Measurements from ENCODE around the gene LCN9.
"Not testable (repeated sequence)": the region's sequence is repeated elsewhere in the genome, so short reads cannot be mapped to it uniquely, and the experiment has no call there.

LCN9 gene

GRCh38 chr9:135620558-135620957 is 42.6 kb upstream of the LCN9 start:
- Histone ChIP-seq H3K4ac (ENCODE audit: low read depth, low read length) (no peak overlapping the region), H4K8ac (ENCODE audit: low read depth, low read length) (no peak overlapping the region), H3K36me3 (ENCODE audit: control insufficient read depth, insufficient read depth, low read length) (no peaks in the 10 kb centered on the region), H3K27ac (ENCODE audit: low read depth, low read length) (no peak overlapping the region), H3K27me3 (ENCODE audit: insufficient read depth, low read length, poor library complexity) (no peaks in the 10 kb centered on the region), H3K56ac (ENCODE audit: low read length) (no peak overlapping the region), H3K4me2 (ENCODE audit: low read length) (no peak overlapping the region), H3K4me1 (ENCODE audit: control insufficient read depth, low read depth, low read length) (no peaks in the 10 kb centered on the region), H3K4me3 (ENCODE audit: low read length) (no peak overlapping the region), H2AK5ac (ENCODE audit: low read length) (no peak overlapping the region), H3K79me2 (ENCODE audit: control insufficient read depth, insufficient read depth, low read length) (no peaks in the 10 kb centered on the region), H2BK15ac (replicated peaks; ENCODE audit: low read depth) (no peak overlapping the region), H2BK120ac (ENCODE audit: low read depth, low read length) (no peak overlapping the region), H3K18ac (ENCODE audit: low read length) (no peak overlapping the region), H3K23ac (ENCODE audit: low read length) (no peak overlapping the region), H3K79me1 (ENCODE audit: low read length) (no peaks in the 10 kb centered on the region), H3K9ac (ENCODE audit: low read length) (no peak overlapping the region), H2BK5ac (ENCODE audit: low read length) (no peak overlapping the region), H4K5ac (ENCODE audit: low read length) (no peak overlapping the region)
- no peak for DNase-seq
- WGBS (ENCODE audit: extremely low coverage, insufficient coverage, low lambda C conversion rate) = no CpG with 5 or more reads among the region's 7 CpGs

GRCh38 chr9:135622415-135623020 is 40.6 kb upstream of the LCN9 start:
- H2BK5ac ChIP-seq (ENCODE audit: low read length) = no peak overlapping the region
- no peaks in the 10 kb centered on the region for H3K4me1 ChIP-seq (ENCODE audit: control insufficient read depth, low read depth, low read length)
- no CpG with 5 or more reads among the region's 11 CpGs for WGBS (ENCODE audit: extremely low coverage, insufficient coverage, low lambda C conversion rate)

GRCh38 chr9:135624282-135624681 is 38.8 kb upstream of the LCN9 start:
- no peak overlapping the region for H3K18ac ChIP-seq (ENCODE audit: low read length)
- no peak overlapping the region for H3K4me3 ChIP-seq (ENCODE audit: low read length)
- H3K79me2 ChIP-seq (ENCODE audit: control insufficient read depth, insufficient read depth, low read length) = no peaks in the 10 kb centered on the region
- H3K79me1 ChIP-seq (ENCODE audit: low read length) = no peaks in the 10 kb centered on the region
- no peak overlapping the region for H2BK120ac ChIP-seq (ENCODE audit: low read depth, low read length)
- H3K4me1 ChIP-seq (ENCODE audit: control insufficient read depth, low read depth, low read length) = no peaks in the 10 kb centered on the region
- no peak for DNase-seq
- no peak overlapping the region for H4K8ac ChIP-seq (ENCODE audit: low read depth, low read length)
- H3K23ac ChIP-seq (ENCODE audit: low read length) = no peak overlapping the region
- no peak overlapping the region for H3K56ac ChIP-seq (ENCODE audit: low read length)
- H2BK5ac ChIP-seq (ENCODE audit: low read length) = no peak overlapping the region
- no peak overlapping the region for H3K4me2 ChIP-seq (ENCODE audit: low read length)
- no peaks in the 10 kb centered on the region for H3K27me3 ChIP-seq (ENCODE audit: insufficient read depth, low read length, poor library complexity)
- no peak overlapping the region for H4K5ac ChIP-seq (ENCODE audit: low read length)
- H2BK15ac ChIP-seq (replicated peaks; ENCODE audit: low read depth) = no peak overlapping the region
- WGBS (ENCODE audit: extremely low coverage, insufficient coverage, low lambda C conversion rate) = no CpG with 5 or more reads among the region's 14 CpGs
- H2AK5ac ChIP-seq (ENCODE audit: low read length) = no peak overlapping the region
- no peak overlapping the region for H3K9ac ChIP-seq (ENCODE audit: low read length)
- H3K4ac ChIP-seq (ENCODE audit: low read depth, low read length) = no peak overlapping the region
- H3K36me3 ChIP-seq (ENCODE audit: control insufficient read depth, insufficient read depth, low read length) = no peaks in the 10 kb centered on the region
- H3K27ac ChIP-seq (ENCODE audit: low read depth, low read length) = no peak overlapping the region

More at GRCh38 chr9:135622415-135623020, 40.6 kb upstream of the LCN9 start:
- H2BK120ac ChIP-seq (ENCODE audit: low read depth, low read length) = no peak overlapping the region
- H3K27me3 ChIP-seq (ENCODE audit: insufficient read depth, low read length, poor library complexity) = no peaks in the 10 kb centered on the region
- no peak overlapping the region for H4K8ac ChIP-seq (ENCODE audit: low read depth, low read length)
- H3K9ac ChIP-seq (ENCODE audit: low read length) = no peak overlapping the region
- H3K79me1 ChIP-seq (ENCODE audit: low read length) = no peaks in the 10 kb centered on the region
- no peak overlapping the region for H3K18ac ChIP-seq (ENCODE audit: low read length)
- no peaks in the 10 kb centered on the region for H3K36me3 ChIP-seq (ENCODE audit: control insufficient read depth, insufficient read depth, low read length)
- no peak overlapping the region for H3K4ac ChIP-seq (ENCODE audit: low read depth, low read length)
- H2AK5ac ChIP-seq (ENCODE audit: low read length) = no peak overlapping the region
- no peak for DNase-seq
- no peak overlapping the region for H3K4me2 ChIP-seq (ENCODE audit: low read length)
- no peak overlapping the region for H3K23ac ChIP-seq (ENCODE audit: low read length)
- H4K5ac ChIP-seq (ENCODE audit: low read length) = no peak overlapping the region
- no peak overlapping the region for H3K4me3 ChIP-seq (ENCODE audit: low read length)
- H3K27ac ChIP-seq (ENCODE audit: low read depth, low read length) = no peak overlapping the region
- no peaks in the 10 kb centered on the region for H3K79me2 ChIP-seq (ENCODE audit: control insufficient read depth, insufficient read depth, low read length)
- H3K56ac ChIP-seq (ENCODE audit: low read length) = no peak overlapping the region
- H2BK15ac ChIP-seq (replicated peaks; ENCODE audit: low read depth) = no peak overlapping the region

- Histone ChIP-seq H3K4me1 (ENCODE audit: control insufficient read depth, low read depth, low read length) (no peaks in the 10 kb centered on the region), H3K79me1 (ENCODE audit: low read length) (no peaks in the 10 kb centered on the region), H4K5ac (ENCODE audit: low read length) (no peak overlapping the region), H3K4me2 (ENCODE audit: low read length) (no peak overlapping the region), H2BK120ac (ENCODE audit: low read depth, low read length) (no peak overlapping the region), H3K18ac (ENCODE audit: low read length) (no peak overlapping the region), H3K79me2 (ENCODE audit: control insufficient read depth, insufficient read depth, low read length) (no peaks in the 10 kb centered on the region), H3K56ac (ENCODE audit: low read length) (no peak overlapping the region), H2AK5ac (ENCODE audit: low read length) (no peak overlapping the region), H3K4ac (ENCODE audit: low read depth, low read length) (no peak overlapping the region), H3K27me3 (ENCODE audit: insufficient read depth, low read length, poor library complexity) (no peaks in the 10 kb centered on the region), H3K27ac (ENCODE audit: low read depth, low read length) (no peak overlapping the region), H3K4me3 (ENCODE audit: low read length) (no peak overlapping the region), H3K9ac (ENCODE audit: low read length) (no peak overlapping the region), H3K36me3 (ENCODE audit: control insufficient read depth, insufficient read depth, low read length) (no peaks in the 10 kb centered on the region), H2BK15ac (replicated peaks; ENCODE audit: low read depth) (no peak overlapping the region), H4K8ac (ENCODE audit: low read depth, low read length) (no peak overlapping the region), H3K23ac (ENCODE audit: low read length) (no peak overlapping the region), H2BK5ac (ENCODE audit: low read length) (no peak overlapping the region)
- no CpG with 5 or more reads among the region's 10 CpGs for WGBS (ENCODE audit: extremely low coverage, insufficient coverage, low lambda C conversion rate)
- no peak for DNase-seq
Observed at GRCh38 chr9:135632841-135633240, 30.3 kb upstream of the LCN9 start.

GRCh38 chr9:135636930-135637530 is 26.1 kb upstream of the LCN9 start:
- H4K8ac ChIP-seq (ENCODE audit: low read depth, low read length); H3K79me2 ChIP-seq (ENCODE audit: control insufficient read depth, insufficient read depth, low read length); H3K4ac ChIP-seq (ENCODE audit: low read depth, low read length); H2AK5ac ChIP-seq (ENCODE audit: low read length); H2BK5ac ChIP-seq (ENCODE audit: low read length); H2BK120ac ChIP-seq (ENCODE audit: low read depth, low read length); H3K23ac ChIP-seq (ENCODE audit: low read length); H3K27ac ChIP-seq (ENCODE audit: low read depth, low read length); DNase-seq; H3K4me1 ChIP-seq (ENCODE audit: control insufficient read depth, low read depth, low read length); H3K18ac ChIP-seq (ENCODE audit: low read length); H3K56ac ChIP-seq (ENCODE audit: low read length); H3K27me3 ChIP-seq (ENCODE audit: insufficient read depth, low read length, poor library complexity); H3K4me2 ChIP-seq (ENCODE audit: low read length); H4K5ac ChIP-seq (ENCODE audit: low read length); H3K36me3 ChIP-seq (ENCODE audit: control insufficient read depth, insufficient read depth, low read length); H2BK15ac ChIP-seq (replicated peaks; ENCODE audit: low read depth); H3K4me3 ChIP-seq (ENCODE audit: low read length); H3K9ac ChIP-seq (ENCODE audit: low read length); H3K79me1 ChIP-seq (ENCODE audit: low read length): not testable (repeated sequence)
- WGBS (ENCODE audit: extremely low coverage, insufficient coverage, low lambda C conversion rate) = no CpG with 5 or more reads among the region's 7 CpGs

DNA sequence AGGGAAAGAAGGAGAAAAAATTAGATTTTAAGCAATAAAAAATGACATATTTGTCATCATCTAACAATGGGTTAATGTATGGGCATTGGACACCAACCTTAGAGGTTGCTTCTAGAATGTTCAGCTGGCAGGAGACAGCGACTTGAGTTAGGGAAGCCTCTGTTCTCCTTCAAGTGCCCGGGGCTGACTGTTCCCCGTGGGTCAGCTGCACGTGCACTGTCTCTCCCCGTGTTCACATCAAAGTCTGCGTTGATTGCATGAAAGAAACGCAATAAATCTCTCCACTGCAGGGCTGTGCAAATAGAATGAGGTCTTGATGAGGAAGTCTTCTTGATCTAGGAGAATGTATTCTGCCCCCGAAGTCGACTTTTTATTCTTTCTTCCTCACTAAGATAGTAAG is 23.9 kb upstream of the LCN9 start, which contains the start of gene GLT6D1:
TSS of gene GLT6D1 (minus strand) at position 345 of the 400 bp plus-strand sequence. CDS start 353 bp downstream, outside the sequence.
- H3K79me2 ChIP-seq (ENCODE audit: control insufficient read depth, insufficient read depth, low read length) = no peaks in the 10 kb centered on the region
- H3K4ac ChIP-seq (ENCODE audit: low read depth, low read length) = no peak within 1 kb of the TSS
- H2BK120ac ChIP-seq (ENCODE audit: low read depth, low read length) = no peak within 1 kb of the TSS
- H3K9ac ChIP-seq (ENCODE audit: low read length) = no peak within 1 kb of the TSS
- no peak within 1 kb of the TSS for H3K4me3 ChIP-seq (ENCODE audit: low read length)
- no peak within 1 kb of the TSS for H3K4me2 ChIP-seq (ENCODE audit: low read length)
- H4K8ac ChIP-seq (ENCODE audit: low read depth, low read length) = no peak within 1 kb of the TSS
- no peaks in the 10 kb centered on the region for H3K36me3 ChIP-seq (ENCODE audit: control insufficient read depth, insufficient read depth, low read length)
- no peak within 1 kb of the TSS for H3K23ac ChIP-seq (ENCODE audit: low read length)
- DNase-seq = no peak
- no peaks in the 10 kb centered on the region for H3K79me1 ChIP-seq (ENCODE audit: low read length)
- H3K18ac ChIP-seq (ENCODE audit: low read length) = no peak within 1 kb of the TSS
- H3K56ac ChIP-seq (ENCODE audit: low read length) = no peak within 1 kb of the TSS
- no peaks in the 10 kb centered on the region for H3K27me3 ChIP-seq (ENCODE audit: insufficient read depth, low read length, poor library complexity)
- no peak within 1 kb of the TSS for H3K27ac ChIP-seq (ENCODE audit: low read depth, low read length)
- no peak within 1 kb of the TSS for H2AK5ac ChIP-seq (ENCODE audit: low read length)
- no CpG with 5 or more reads among the region's 9 CpGs for WGBS (ENCODE audit: extremely low coverage, insufficient coverage, low lambda C conversion rate)
- no peaks in the 10 kb centered on the region for H3K4me1 ChIP-seq (ENCODE audit: control insufficient read depth, low read depth, low read length)
- no peak within 1 kb of the TSS for H2BK15ac ChIP-seq (replicated peaks; ENCODE audit: low read depth)
- H2BK5ac ChIP-seq (ENCODE audit: low read length) = no peak within 1 kb of the TSS
- H4K5ac ChIP-seq (ENCODE audit: low read length) = no peak within 1 kb of the TSS

Data from mesendoderm (in vitro differentiated cells).